ENCODE data around the gene SI.
"Not testable (repeated sequence)": the region's sequence is repeated elsewhere in the genome, so short reads cannot be mapped to it uniquely, and the experiment has no call there.

Gene SI

GRCh38 chr3:165070682-165071081, 7.6 kb downstream of the SI start:
- no peak overlapping the region for H3K4me3 ChIP-seq (ENCODE audit: low read length)
- TF ChIP-seq CTCF (IDR thresholded peaks at IDR 0.05; ENCODE audit: insufficient read depth, low read depth, low read length, missing control alignments): no peak
- no peak for DNase-seq (ENCODE audit: low read depth)

GRCh38 chr3:165056510-165056909, 21.8 kb downstream of the SI start:
- H3K4me3 ChIP-seq (ENCODE audit: low read length): no peak overlapping the region
- TF ChIP-seq CTCF (IDR thresholded peaks at IDR 0.05; ENCODE audit: insufficient read depth, low read depth, low read length, missing control alignments): no peak
- DNase-seq (ENCODE audit: low read depth): no peak

DNA sequence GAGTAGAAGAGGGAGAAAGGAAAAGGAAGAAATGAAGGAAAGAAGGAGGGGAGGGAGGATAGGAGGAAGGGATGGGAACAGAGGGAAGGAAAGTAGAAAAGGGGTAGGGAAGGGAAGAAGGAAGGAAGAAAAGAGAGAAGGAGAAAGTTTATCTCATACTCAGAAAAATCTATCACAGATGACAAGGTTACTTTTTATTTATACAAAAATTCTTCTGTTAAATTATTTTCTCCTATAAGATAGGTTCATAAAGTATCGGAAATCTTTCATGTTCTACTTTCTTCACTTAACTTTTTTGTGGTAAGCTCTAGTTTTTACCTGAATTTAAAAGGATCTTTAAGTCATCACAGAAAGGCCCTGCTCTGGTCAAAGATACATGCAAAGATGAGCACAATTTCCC, 38.1 kb downstream of the SI start:
- TF ChIP-seq CTCF (IDR thresholded peaks at IDR 0.05; ENCODE audit: insufficient read depth, low read depth, low read length, missing control alignments): no peak
- H3K4me3 ChIP-seq (ENCODE audit: low read length): no peak overlapping the region
- DNase-seq (ENCODE audit: low read depth): no peak

DNA sequence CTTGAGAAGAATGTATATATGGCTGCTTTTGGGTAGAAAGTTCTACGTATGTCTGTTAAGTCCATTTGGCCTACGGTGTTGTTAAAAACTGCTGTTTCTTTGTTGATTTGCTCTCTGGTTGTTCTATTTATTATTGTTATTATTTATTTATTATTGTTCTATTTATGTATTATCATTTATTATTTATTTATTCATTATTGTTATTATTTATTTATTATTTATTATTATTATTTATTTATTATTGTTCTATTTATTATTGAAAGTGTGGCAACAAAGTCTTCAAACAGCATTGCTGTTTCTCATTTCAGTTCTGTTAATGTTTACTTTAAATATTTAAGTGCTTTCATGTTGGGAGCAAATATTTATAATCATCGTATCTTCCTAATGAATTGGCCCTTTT, 66.7 kb downstream of the SI start:
- no peak for DNase-seq (ENCODE audit: low read depth)
- no peak for TF ChIP-seq CTCF (IDR thresholded peaks at IDR 0.05; ENCODE audit: insufficient read depth, low read depth, low read length, missing control alignments)
- no peak overlapping the region for H3K4me3 ChIP-seq (ENCODE audit: low read length)

- TF ChIP-seq CTCF (IDR thresholded peaks at IDR 0.05; ENCODE audit: insufficient read depth, low read depth, low read length, missing control alignments): no peak
- no peak for DNase-seq (ENCODE audit: low read depth)
- no peak overlapping the region for H3K4me3 ChIP-seq (ENCODE audit: low read length)
These were observed 93.3 kb downstream of the SI start for GRCh38 chr3:164984947-164985346.

DNA sequence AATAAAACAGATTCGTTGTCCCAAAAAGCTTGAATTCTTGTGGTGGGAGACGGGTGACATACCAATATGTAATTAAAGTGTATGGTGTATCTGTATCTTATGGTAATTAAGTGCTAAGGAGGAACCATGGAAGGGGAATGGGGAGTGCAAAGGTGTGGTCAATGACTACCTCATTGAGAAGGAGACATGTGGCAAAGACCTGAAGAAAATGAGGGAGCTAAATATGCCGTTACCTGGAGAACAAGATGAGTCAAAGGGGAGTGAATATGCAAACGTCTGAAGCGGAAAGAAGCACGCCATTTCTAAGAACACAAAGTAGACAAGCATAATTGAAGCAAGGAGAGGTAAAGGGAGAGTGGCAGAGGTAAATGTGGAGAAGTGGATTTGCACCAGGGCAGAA, 115.7 kb downstream of the SI start:
- peak; percentile 28 for DNase-seq (ENCODE audit: low read depth)
- no peak for TF ChIP-seq CTCF (IDR thresholded peaks at IDR 0.05; ENCODE audit: insufficient read depth, low read depth, low read length, missing control alignments)
- H3K4me3 ChIP-seq (ENCODE audit: low read length): no peak overlapping the region

- no peak for TF ChIP-seq CTCF (IDR thresholded peaks at IDR 0.05; ENCODE audit: insufficient read depth, low read depth, low read length, missing control alignments)
- no peak for DNase-seq (ENCODE audit: low read depth)
- H3K4me3 ChIP-seq (ENCODE audit: low read length): no peak overlapping the region
These were observed 125.3 kb downstream of the SI start for GRCh38 chr3:164952966-164953365.

GRCh38 chr3:164951403-164951802, 126.9 kb downstream of the SI start:
- not testable (repeated sequence) for DNase-seq (ENCODE audit: low read depth); H3K4me3 ChIP-seq (ENCODE audit: low read length)

All from epithelial cell of esophagus (primary cell).